Activated T-cell treated with anti-CD3 and anti-CD28 coated beads, Interleukin-2, amount 50 U/mL, for 24 hours (primary cell): ENCODE results near the gene AK8.

ENCODE experiments used
- DNase-seq: peaks from one replicate; pipeline ENCODE4 v3.0.0-alpha.2; 2020
- H3K27ac Mint-ChIP-seq: 2 replicates; pipeline ENCODE4 v1.8.0; 2020; ENCODE audit warnings: mild to moderate bottlenecking, mixed read lengths
- H3K27me3 Mint-ChIP-seq: 2 replicates; pipeline ENCODE4 v1.8.0; 2020; ENCODE audit warnings: mixed read lengths
- H3K36me3 Mint-ChIP-seq: 2 replicates; pipeline ENCODE4 v1.8.0; 2020; ENCODE audit warnings: low read depth, mixed read lengths
- H3K4me1 Mint-ChIP-seq: 2 replicates; pipeline ENCODE4 v1.8.0; 2020; ENCODE audit warnings: low read depth, mixed read lengths
- H3K4me3 Mint-ChIP-seq: 2 replicates; pipeline ENCODE4 v1.8.0; 2020; ENCODE audit warnings: mild to moderate bottlenecking, moderate library complexity, mixed read lengths
- H3K9me3 Mint-ChIP-seq: 2 replicates; pipeline ENCODE4 v1.8.0; 2020; ENCODE audit warnings: mixed read lengths

The AK8 gene

GRCh38 chr9:132857616-132858342 is 20.3 kb downstream of the AK8 start:
- no peak overlapping the region for H3K4me3 Mint-ChIP-seq
- no peak overlapping the region for H3K27ac Mint-ChIP-seq
- peaks cover 18% of the 10 kb centered on the region for H3K27me3 Mint-ChIP-seq
- no peak for DNase-seq
- H3K36me3 Mint-ChIP-seq, result no peaks in the 10 kb centered on the region
- H3K9me3 Mint-ChIP-seq, result no peaks in the 10 kb centered on the region
- peaks cover 3% of the 10 kb centered on the region for H3K4me1 Mint-ChIP-seq

GRCh38 chr9:132857031-132857430 is 21.1 kb downstream of the AK8 start:
- Mint-ChIP-seq H3K4me3 (no peak overlapping the region), H3K27me3 (peaks cover 18% of the 10 kb centered on the region)

GRCh38 chr9:132855904-132856303 is 22.2 kb downstream of the AK8 start:
- Mint-ChIP-seq H3K27ac (no peak overlapping the region), H3K9me3 (no peaks in the 10 kb centered on the region), H3K4me1 (peaks cover 4% of the 10 kb centered on the region), H3K27me3 (peaks cover 18% of the 10 kb centered on the region), H3K4me3 (no peak overlapping the region), H3K36me3 (no peaks in the 10 kb centered on the region)
- DNase-seq, result no peak

More at GRCh38 chr9:132857031-132857430, 21.1 kb downstream of the AK8 start:
- no peak for DNase-seq
- no peaks in the 10 kb centered on the region for H3K36me3 Mint-ChIP-seq
- no peaks in the 10 kb centered on the region for H3K4me1 Mint-ChIP-seq
- no peak overlapping the region for H3K27ac Mint-ChIP-seq
- no peaks in the 10 kb centered on the region for H3K9me3 Mint-ChIP-seq

GRCh38 chr9:132854832-132855231 is 23.3 kb downstream of the AK8 start:
- Mint-ChIP-seq H3K27ac (no peak overlapping the region), H3K27me3 (peaks cover 15% of the 10 kb centered on the region), H3K9me3 (no peaks in the 10 kb centered on the region), H3K36me3 (no peaks in the 10 kb centered on the region), H3K4me1 (peaks cover 8% of the 10 kb centered on the region), H3K4me3 (no peak overlapping the region)
- DNase-seq, result no peak

GRCh38 chr9:132853482-132853881 is 24.6 kb downstream of the AK8 start:
- Mint-ChIP-seq H3K4me3 (no peak overlapping the region), H3K27ac (no peak overlapping the region), H3K9me3 (no peaks in the 10 kb centered on the region), H3K4me1 (peaks cover 16% of the 10 kb centered on the region), H3K27me3 (peaks cover 7% of the 10 kb centered on the region), H3K36me3 (no peaks in the 10 kb centered on the region)
- DNase-seq, result no peak

GRCh38 chr9:132849185-132849706 is 28.8 kb downstream of the AK8 start:
- peaks cover 16% of the 10 kb centered on the region for H3K4me1 Mint-ChIP-seq
- no peak for DNase-seq
- H3K27ac Mint-ChIP-seq, result peak overlapping the region; percentile 40
- no peaks in the 10 kb centered on the region for H3K36me3 Mint-ChIP-seq
- H3K9me3 Mint-ChIP-seq, result no peaks in the 10 kb centered on the region
- H3K4me3 Mint-ChIP-seq, result peak overlapping the region; percentile 29
- no peaks in the 10 kb centered on the region for H3K27me3 Mint-ChIP-seq

- DNase-seq, result no peak
- Mint-ChIP-seq H3K4me3 (no peak overlapping the region), H3K36me3 (no peaks in the 10 kb centered on the region), H3K27me3 (no peaks in the 10 kb centered on the region), H3K9me3 (no peaks in the 10 kb centered on the region), H3K4me1 (peaks cover 16% of the 10 kb centered on the region), H3K27ac (no peak overlapping the region)
Observed at GRCh38 chr9:132846918-132847515, 31.1 kb downstream of the AK8 start.

GRCh38 chr9:132846109-132846917 is 31.8 kb downstream of the AK8 start:
- H3K27ac Mint-ChIP-seq, result no peak overlapping the region
- no peaks in the 10 kb centered on the region for H3K27me3 Mint-ChIP-seq
- H3K36me3 Mint-ChIP-seq, result no peaks in the 10 kb centered on the region
- no peaks in the 10 kb centered on the region for H3K9me3 Mint-ChIP-seq
- H3K4me3 Mint-ChIP-seq, result no peak overlapping the region
- peaks cover 16% of the 10 kb centered on the region for H3K4me1 Mint-ChIP-seq
- no peak for DNase-seq

GRCh38 chr9:132842124-132843044 is 35.7 kb downstream of the AK8 start:
- Mint-ChIP-seq H3K27me3 (peaks cover 3% of the 10 kb centered on the region), H3K27ac (no peak overlapping the region), H3K4me3 (no peak overlapping the region), H3K9me3 (no peaks in the 10 kb centered on the region), H3K4me1 (no peaks in the 10 kb centered on the region), H3K36me3 (no peaks in the 10 kb centered on the region)
- no peak for DNase-seq

- no peaks in the 10 kb centered on the region for H3K36me3 Mint-ChIP-seq
- no peaks in the 10 kb centered on the region for H3K9me3 Mint-ChIP-seq
- no peak overlapping the region for H3K27ac Mint-ChIP-seq
- no peak overlapping the region for H3K4me3 Mint-ChIP-seq
- H3K4me1 Mint-ChIP-seq, result no peaks in the 10 kb centered on the region
- DNase-seq, result no peak
- H3K27me3 Mint-ChIP-seq, result peaks cover 3% of the 10 kb centered on the region
Observed at GRCh38 chr9:132840980-132841379, 37.1 kb downstream of the AK8 start.

GRCh38 chr9:132838291-132838690 is 39.8 kb downstream of the AK8 start:
- H3K9me3 Mint-ChIP-seq, result no peaks in the 10 kb centered on the region
- no peak overlapping the region for H3K27ac Mint-ChIP-seq
- no peak for DNase-seq
- no peak overlapping the region for H3K4me3 Mint-ChIP-seq
- H3K27me3 Mint-ChIP-seq, result peaks cover 3% of the 10 kb centered on the region
- no peaks in the 10 kb centered on the region for H3K36me3 Mint-ChIP-seq
- H3K4me1 Mint-ChIP-seq, result no peaks in the 10 kb centered on the region

GRCh38 chr9:132837501-132838286 is 40.4 kb downstream of the AK8 start:
- Mint-ChIP-seq H3K4me1 (no peaks in the 10 kb centered on the region), H3K4me3 (no peak overlapping the region), H3K27ac (no peak overlapping the region), H3K9me3 (no peaks in the 10 kb centered on the region), H3K27me3 (peaks cover 3% of the 10 kb centered on the region), H3K36me3 (no peaks in the 10 kb centered on the region)
- no peak for DNase-seq

- H3K4me1 Mint-ChIP-seq, result no peaks in the 10 kb centered on the region
- H3K27ac Mint-ChIP-seq, result no peak overlapping the region
- no peak for DNase-seq
- H3K27me3 Mint-ChIP-seq, result peaks cover 6% of the 10 kb centered on the region
- H3K36me3 Mint-ChIP-seq, result no peaks in the 10 kb centered on the region
- H3K4me3 Mint-ChIP-seq, result no peak overlapping the region
- no peaks in the 10 kb centered on the region for H3K9me3 Mint-ChIP-seq
Observed at GRCh38 chr9:132834343-132834742, 43.7 kb downstream of the AK8 start.
